ENCODE data around the gene TCF19. TPM values are rescaled to one million over a fixed set of nuclear protein-coding genes. Genes with fewer than 3 reads are reported as not detected.

The TCF19 gene
- total and polyA plus RNA-seq, 2 donors (not counting 3 experiments of a cell fraction or from before 2014, with no cell fraction given): 13.9 to 31.7 TPM

DNA sequence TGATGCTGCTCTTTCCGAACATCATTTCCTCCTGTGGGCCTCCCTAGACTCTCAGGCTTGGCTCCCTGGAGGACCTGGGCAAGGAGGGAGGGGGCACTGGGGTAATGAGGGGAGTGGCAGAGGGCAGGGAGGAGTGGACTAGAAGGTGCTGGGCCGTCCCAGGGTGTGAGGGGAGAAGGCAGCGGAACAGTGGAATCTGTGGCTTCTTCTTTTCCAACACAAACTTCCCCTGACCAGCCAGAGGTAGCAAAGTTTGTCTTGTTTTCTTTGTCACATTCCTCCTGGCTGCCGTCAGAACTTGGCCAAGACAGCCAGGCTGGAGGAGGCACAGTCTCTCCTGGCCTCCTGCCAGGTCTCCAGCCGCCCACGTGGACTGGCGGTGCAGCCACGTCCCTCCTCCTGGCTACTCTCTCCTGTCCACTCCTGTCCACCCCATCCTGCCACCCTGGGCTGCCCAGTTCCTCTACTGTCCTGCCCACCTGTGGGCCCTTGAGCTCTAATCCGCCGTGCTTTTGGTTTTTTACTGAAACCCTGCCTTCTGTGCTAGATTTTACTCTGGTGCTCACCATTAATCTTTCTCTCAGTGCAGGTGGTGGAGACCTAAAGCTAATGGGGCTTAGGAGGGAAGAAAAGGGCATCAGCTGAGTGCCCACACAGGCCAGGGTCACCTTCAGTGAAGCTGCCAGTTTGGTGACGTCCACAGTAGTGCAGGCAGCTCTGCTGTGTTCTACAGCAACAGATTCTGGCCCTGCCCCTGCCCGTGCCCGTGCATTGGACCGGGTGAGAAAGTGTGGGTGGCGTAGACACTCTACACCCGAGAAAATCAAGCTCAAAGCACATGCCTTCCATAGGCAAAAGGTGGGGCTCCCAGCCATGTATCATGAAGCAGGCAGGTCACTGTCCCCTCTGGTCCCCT is 35.3 kb upstream of the TCF19 start:
- no peaks in the 10 kb centered on the region for H3K9me3 ChIP-seq (replicated peaks; ENCODE audit: control insufficient read depth, insufficient read depth, low read length)
- H3K27me3 ChIP-seq (ENCODE audit: control insufficient read depth in 2 of 2, insufficient read depth in 2 of 2, low read length in 2 of 2): no peaks in the 10 kb centered on the region
- BruUV-seq (replicated peaks): no TSS peak
- no peaks in the 10 kb centered on the region for H3K36me3 ChIP-seq (ENCODE audit: control insufficient read depth in 2 of 2, extremely low read depth in 1 of 2, insufficient read depth in 2 of 2, low read length in 2 of 2)
- no peaks in the 10 kb centered on the region for H3K79me2 ChIP-seq (ENCODE audit: control insufficient read depth, insufficient read depth, low read length)
- no peak overlapping the region for H3K4me3 ChIP-seq (replicated peaks in 1 of 3; ENCODE audit: insufficient read depth in 1 of 3, low read depth in 1 of 3, low read length in 3 of 3)
- intact Hi-C loops (cut with micrococcal nuclease) (loop anchor here (1.0 to 2.0 kb wide), 2 partner anchors 26 to 35 kb away; partner anchors contain the start of gene TCF19), dilution Hi-C loops (cut with MboI; ENCODE audit: extremely low pct_ligation_motif_present, low sequenced_read_pairs) (no loop called here)
- H3K27ac ChIP-seq (ENCODE audit: insufficient read depth, low read depth, low read length): peak overlapping the region; percentile 90
- ChIA-PET CTCF (interaction anchor here (0.5 to 10.6 kb wide), 3 partner anchors 7 to 36 kb away, joined by 3 to 71 read pairs (median 4); partner anchors contain the start of gene PSORS1C1), POLR2A (no interaction called here)
- peak; percentile 91 for DNase-seq (ENCODE audit: low read depth, low spot score)
- peak; percentile 96 for FAIRE-seq
- peak overlapping the region; percentile 89 for H2AFZ ChIP-seq (ENCODE audit: low read depth, low read length)
- peak overlapping the region; percentile 46 for H3K4me2 ChIP-seq (ENCODE audit: insufficient read depth, low read length)
- TF ChIP-seq MYC (IDR thresholded peaks at IDR 0.05; ENCODE audit: low read depth, low read length): peak; percentile 89
- TF ChIP-seq POLR2AphosphoS5 (IDR thresholded peaks at IDR 0.05; ENCODE audit: insufficient read depth, low read depth, low read length): peak; percentile 74
- no peak for TF ChIP-seq GATA2 (IDR thresholded peaks at IDR 0.05; ENCODE audit: insufficient read depth, insufficient read length, low read depth, low read length)
- TF ChIP-seq, protein P1, sequence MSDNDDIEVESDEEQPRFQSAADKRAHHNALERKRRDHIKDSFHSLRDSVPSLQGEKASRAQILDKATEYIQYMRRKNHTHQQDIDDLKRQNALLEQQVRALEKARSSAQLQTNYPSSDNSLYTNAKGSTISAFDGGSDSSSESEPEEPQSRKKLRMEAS (IDR thresholded peaks at IDR 0.05; ENCODE audit: insufficient read depth, insufficient read length): peak; percentile 86
- TF ChIP-seq JUN (IDR thresholded peaks at IDR 0.05; ENCODE audit: borderline replicate concordance, insufficient read depth, insufficient read length, low read depth): peak; percentile 53
- H3K9ac ChIP-seq (replicated peaks; ENCODE audit: extremely low read depth, insufficient read depth, low read length): peak overlapping the region; percentile 64
- H4K20me1 ChIP-seq (replicated peaks; ENCODE audit: control insufficient read depth, extremely low read depth, insufficient read depth, low read length): no peaks in the 10 kb centered on the region
- no peaks in the 10 kb centered on the region for H3K9me1 ChIP-seq (replicated peaks; ENCODE audit: control insufficient read depth, extremely low read depth, insufficient read depth, low read length)
- H3K4me1 ChIP-seq (ENCODE audit: control insufficient read depth, extremely low read depth, insufficient read depth, low read length): peaks cover 36% of the 10 kb centered on the region

Measured in endothelial cell of umbilical vein (primary cell).